HEK293 (cell line): ENCODE results near the gene ADAM19.

Experiments used
- CTCF ChIA-PET: fragments of 350-600 bp; formaldehyde crosslinking; extraction: SDS; loops from one replicate; lab custom pipeline; 2021; ENCODE audit warnings: antibody characterized with exemption; lab: Yijun Ruan, JAX
- POLR2A ChIA-PET: fragments of 300-600 bp; formaldehyde crosslinking; extraction: SDS; loops from one replicate; lab custom pipeline; 2020; ENCODE audit warnings: antibody characterized with exemption, inconsistent platforms; lab: Yijun Ruan, JAX
- H3K27ac ChIP-seq: fragments of 200-500 bp; sonication (Bioruptor generic); 2 replicates; pipeline ENCODE4 v1.5.1; 2014; ENCODE audit warnings: low read depth, low read length, control low read depth, inconsistent platforms; ENCODE audit errors: extremely low read depth
- H3K36me3 ChIP-seq, 2 experiments: fragments of 200-500 bp in 1 of 2; sonication (Bioruptor generic) in 1 of 2; 1 replicate in 1 of 2; 2 replicates in 1 of 2; pipeline ENCODE4 v1.5.1; 2014 to 2017; ENCODE audit warnings: inconsistent platforms in 2 of 2, low read length in 2 of 2; ENCODE audit not compliant: control insufficient read depth in 2 of 2, insufficient read depth in 1 of 2
- H3K4me1 ChIP-seq: fragments of 200-500 bp; sonication (Bioruptor generic); 2 replicates; pipeline ENCODE4 v1.5.1; 2014; ENCODE audit warnings: mild to moderate bottlenecking, low read length, inconsistent platforms; ENCODE audit not compliant: control insufficient read depth, insufficient read depth
- H3K4me3 ChIP-seq: 2 replicates; pipeline ENCODE4 v1.5.1; 2011; ENCODE audit warnings: low read depth, mild to moderate bottlenecking, control low read depth, low read length, moderate library complexity
- H3K9me3 ChIP-seq: fragments of 200-500 bp; sonication (Bioruptor generic); 2 replicates; pipeline ENCODE4 v1.5.1; 2014; ENCODE audit warnings: low read depth, low read length, inconsistent platforms; ENCODE audit not compliant: control insufficient read depth, insufficient read depth
- BCL11A ChIP-seq: fragments of 450-650 bp; formaldehyde crosslinking; IDR thresholded peaks from 2 replicates; pipeline ENCODE4 v1.5.1; 2016; ENCODE audit warnings: low read depth, missing biosample characterization, missing genetic modification characterization
- CTCF ChIP-seq: fragments of 450-650 bp; formaldehyde crosslinking; IDR thresholded peaks from 2 replicates; pipeline ENCODE4 v1.5.1; 2016; ENCODE audit warnings: missing biosample characterization, missing genetic modification characterization
- GLIS1 ChIP-seq: fragments of 450-650 bp; formaldehyde crosslinking; IDR thresholded peaks from 2 replicates; pipeline ENCODE4 v1.5.1; 2016; ENCODE audit warnings: missing biosample characterization, missing genetic modification characterization
- HOXA7 ChIP-seq: sonication (generic); formaldehyde crosslinking; IDR thresholded peaks from 2 replicates; pipeline ENCODE4 v1.8.1; 2022; ENCODE audit warnings: missing genetic modification reagents, borderline replicate concordance
- KLF1 ChIP-seq: fragments of 450-650 bp; formaldehyde crosslinking; IDR thresholded peaks from 2 replicates; pipeline ENCODE4 v1.5.1; 2016; ENCODE audit warnings: missing biosample characterization, missing genetic modification characterization
- PRDM2 ChIP-seq: fragments of 450-650 bp; formaldehyde crosslinking; IDR thresholded peaks from 2 replicates; pipeline ENCODE4 v1.5.1; 2016; ENCODE audit warnings: missing biosample characterization, missing genetic modification characterization, borderline replicate concordance
- PRDM4 ChIP-seq: fragments of 450-650 bp; formaldehyde crosslinking; IDR thresholded peaks from 2 replicates; pipeline ENCODE4 v1.5.1; 2017; ENCODE audit warnings: missing biosample characterization, missing genetic modification characterization
- SP3 ChIP-seq: fragments of 450-650 bp; formaldehyde crosslinking; IDR thresholded peaks from 2 replicates; pipeline ENCODE4 v1.5.1; 2016; ENCODE audit warnings: missing biosample characterization, missing genetic modification characterization
- ZEB2 ChIP-seq: fragments of 450-650 bp; formaldehyde crosslinking; IDR thresholded peaks from 2 replicates; pipeline ENCODE4 v1.5.1; 2016; ENCODE audit warnings: missing biosample characterization, missing genetic modification characterization
- ZFP3 ChIP-seq: fragments of 450-650 bp; formaldehyde crosslinking; IDR thresholded peaks from 2 replicates; pipeline ENCODE4 v1.5.1; 2016; ENCODE audit warnings: low read depth, missing biosample characterization, missing genetic modification characterization
- ZNF10 ChIP-seq: fragments of 450-650 bp; formaldehyde crosslinking; IDR thresholded peaks from 2 replicates; pipeline ENCODE4 v1.5.1; 2017; ENCODE audit warnings: missing biosample characterization, missing genetic modification characterization
- ZNF121 ChIP-seq: fragments of 450-650 bp; formaldehyde crosslinking; IDR thresholded peaks from 2 replicates; pipeline ENCODE4 v1.5.1; 2016; ENCODE audit warnings: missing biosample characterization, missing genetic modification characterization
- ZNF138 ChIP-seq: fragments of 450-650 bp; formaldehyde crosslinking; IDR thresholded peaks from 2 replicates; pipeline ENCODE4 v1.5.1; 2016; ENCODE audit warnings: missing biosample characterization, missing genetic modification characterization, borderline replicate concordance
- ZNF274 ChIP-seq, 2 experiments: fragments of 200-500 bp in 1 of 2; fragments of 450-650 bp in 1 of 2; sonication (Bioruptor generic) in 1 of 2; formaldehyde crosslinking in 1 of 2; IDR thresholded peaks; 2 replicates each; pipeline versions ENCODE4 v1.5.1 to v1.6.1; 2014 to 2016; ENCODE audit warnings: borderline replicate concordance in 1 of 2, inconsistent platforms in 1 of 2, low read length in 1 of 2, missing biosample characterization in 1 of 2, missing genetic modification characterization in 1 of 2
- ZNF341 ChIP-seq: fragments of 450-650 bp; formaldehyde crosslinking; IDR thresholded peaks from 2 replicates; pipeline ENCODE4; 2016; ENCODE audit warnings: low read depth, missing biosample characterization, missing genetic modification characterization
- ZNF366 ChIP-seq: fragments of 450-650 bp; formaldehyde crosslinking; conservative IDR thresholded peaks from 2 replicates; pipeline ENCODE4 v1.5.1; 2016; ENCODE audit warnings: missing biosample characterization, missing genetic modification characterization
- ZNF394 ChIP-seq: fragments of 450-650 bp; formaldehyde crosslinking; IDR thresholded peaks from 2 replicates; pipeline ENCODE4 v1.5.1; 2016; ENCODE audit warnings: missing biosample characterization, missing genetic modification characterization, mild to moderate bottlenecking, moderate library complexity, borderline replicate concordance
- ZNF518A ChIP-seq: fragments of 450-650 bp; formaldehyde crosslinking; conservative IDR thresholded peaks from 2 replicates; pipeline ENCODE4 v1.5.1; 2016; ENCODE audit warnings: low read depth, missing biosample characterization, missing genetic modification characterization
- ZNF561 ChIP-seq: fragments of 450-650 bp; IDR thresholded peaks from 2 replicates; pipeline ENCODE4 v1.5.1; 2018; ENCODE audit warnings: missing biosample characterization, missing genetic modification characterization, borderline replicate concordance
- ZNF610 ChIP-seq: fragments of 450-650 bp; formaldehyde crosslinking; IDR thresholded peaks from 2 replicates; pipeline ENCODE4 v1.5.1; 2016; ENCODE audit warnings: missing biosample characterization, missing genetic modification characterization, borderline replicate concordance
- ZNF76 ChIP-seq: fragments of 450-650 bp; formaldehyde crosslinking; IDR thresholded peaks from 2 replicates; pipeline ENCODE4; 2016; ENCODE audit warnings: low read depth, missing biosample characterization, missing genetic modification characterization, borderline replicate concordance

Gene ADAM19

GRCh38 chr5:157575381-157576020, at the start of gene ADAM19:
Gene ADAM19 (minus strand): TSS chr5:157575775. CDS start chr5:157575696, 79 bp downstream.
- Histone ChIP-seq H3K27ac (peak within 1 kb of the TSS; percentile 53; the same call in 1 of the 2 replicates), H3K36me3 (no peaks in the 10 kb centered on the region), H3K4me3 (peak within 1 kb of the TSS; percentile 80), H3K9me3 (no peaks in the 10 kb centered on the region), H3K4me1 (no peaks in the 10 kb centered on the region; the same call in 1 of the 2 replicates)
- POLR2A ChIA-PET = interaction anchor here (0.7 kb wide), 1 partner anchor 9 kb away, joined by 3 read pairs; no protein-coding TSS in a partner anchor
- CTCF ChIA-PET = no interaction called here
- TF ChIP-seq KLF1 = no peak
- no peak for TF ChIP-seq ZNF518A (tag by site-specific recombination)
- TF ChIP-seq ZNF366 (tag by site-specific recombination) = 0 out of 2 replicates have a peak, but pooled peaks have one; percentile 1
- no peak for TF ChIP-seq ZNF76 (tag by site-specific recombination)
- no peak for TF ChIP-seq HOXA7
- 0 out of 2 replicates have a peak, but pooled peaks have one; percentile 2 for TF ChIP-seq CTCF (tag by site-specific recombination)
- no peak for TF ChIP-seq PRDM2 (tag by site-specific recombination)
- no peak for TF ChIP-seq ZFP3
- TF ChIP-seq ZNF561 = 0 out of 2 replicates have a peak, but pooled peaks have one; percentile 38
- no peak for TF ChIP-seq ZNF121 (tag by site-specific recombination)
- TF ChIP-seq ZEB2 (tag by site-specific recombination) = peak; percentile 56
- TF ChIP-seq SP3 (tag by site-specific recombination) = peak; percentile 80
- TF ChIP-seq ZNF610 (tag by site-specific recombination) = 0 out of 2 replicates have a peak, but pooled peaks have one; percentile 5
- TF ChIP-seq ZNF138 (tag by site-specific recombination) = no peak; the same call in 1 of the 2 replicates
- TF ChIP-seq BCL11A (tag by site-specific recombination) = no peak
- peak; percentile 69 for TF ChIP-seq ZNF341 (tag by site-specific recombination)
- TF ChIP-seq PRDM4 (tag by site-specific recombination) = no peak
- no peak; the same call in 1 of the 2 replicates for TF ChIP-seq ZNF394 (tag by site-specific recombination)
- peak; percentile 83 for TF ChIP-seq GLIS1 (tag by site-specific recombination)
- TF ChIP-seq ZNF10 (tag by site-specific recombination) = no peak; the same call in 1 of the 2 replicates
- no peak for TF ChIP-seq ZNF274 (IDR thresholded peaks at IDR 0.05; ENCODE audit: low read length)
- no peak for TF ChIP-seq ZNF274 (tag by site-specific recombination; IDR thresholded peaks at IDR 0.05; ENCODE audit: borderline replicate concordance)
